Colonic mucosa (tissue), 4 donors: Measurements from ENCODE around the gene ZNF768. TPM values are rescaled to one million over a fixed set of nuclear protein-coding genes. Genes with fewer than 3 reads are reported as not detected.

Experiments used
- DNase-seq: peaks from one replicate; pipeline ENCODE4 v3.0.0-alpha.2; 2020
- H3K27ac ChIP-seq: fragments of 200-600 bp; one replicate; pipeline ENCODE4 v1.8.0; 2021
- H3K27me3 ChIP-seq: fragments of 200-600 bp; one replicate; pipeline ENCODE4 v1.8.0; 2021
- H3K36me3 ChIP-seq: fragments of 200-600 bp; one replicate; pipeline ENCODE4 v1.8.0; 2021
- H3K4me1 ChIP-seq: fragments of 200-600 bp; one replicate; pipeline ENCODE4 v1.8.0; 2021; ENCODE audit warnings: mild to moderate bottlenecking
- H3K4me3 ChIP-seq: fragments of 200-600 bp; one replicate; pipeline ENCODE4 v1.8.0; 2021
- H3K9ac ChIP-seq, 2 donors: one replicate each; pipeline ENCODE4 v1.7.0; 2013; ENCODE audit warnings: control low read depth in 2 of 2, low read depth in 2 of 2, low read length in 2 of 2
- H3K9me3 ChIP-seq: fragments of 200-600 bp; one replicate; pipeline ENCODE4 v1.8.0; 2021
- intact Hi-C: fragments of 100-400 bp; cut with DNase I; formaldehyde crosslinking; loops from one replicate; pipeline ENCODE4 v1.14.1; 2022
- total RNA-seq, 2 donors: library from RNA; stranded (reverse); fragmentation: NEBNext Ultra II Directional in 1 of 2; extraction: Animal tissue kit (Norgen Biotek cat#: 25700) in 1 of 2; gene quantifications; one replicate each; pipeline ENCODE4 v1.2.1, GENCODE V29; 2021
- TF ChIP-seq, protein P1 (sequence below): fragments of 200-600 bp; IDR thresholded peaks from one replicate; pipeline ENCODE4 v1.8.0; 2022; ENCODE audit warnings: antibody characterized with exemption, mild to moderate bottlenecking
- donor health status: healthy.
- donor health status: DM: no; HTN: no; CAD: no.
- donor health status: DM: no; HTN: no; CAD: no.

Gene ZNF768
- total RNA-seq, 2 donors from 2014 or later, result 58.6 to 63.2 TPM

DNA sequence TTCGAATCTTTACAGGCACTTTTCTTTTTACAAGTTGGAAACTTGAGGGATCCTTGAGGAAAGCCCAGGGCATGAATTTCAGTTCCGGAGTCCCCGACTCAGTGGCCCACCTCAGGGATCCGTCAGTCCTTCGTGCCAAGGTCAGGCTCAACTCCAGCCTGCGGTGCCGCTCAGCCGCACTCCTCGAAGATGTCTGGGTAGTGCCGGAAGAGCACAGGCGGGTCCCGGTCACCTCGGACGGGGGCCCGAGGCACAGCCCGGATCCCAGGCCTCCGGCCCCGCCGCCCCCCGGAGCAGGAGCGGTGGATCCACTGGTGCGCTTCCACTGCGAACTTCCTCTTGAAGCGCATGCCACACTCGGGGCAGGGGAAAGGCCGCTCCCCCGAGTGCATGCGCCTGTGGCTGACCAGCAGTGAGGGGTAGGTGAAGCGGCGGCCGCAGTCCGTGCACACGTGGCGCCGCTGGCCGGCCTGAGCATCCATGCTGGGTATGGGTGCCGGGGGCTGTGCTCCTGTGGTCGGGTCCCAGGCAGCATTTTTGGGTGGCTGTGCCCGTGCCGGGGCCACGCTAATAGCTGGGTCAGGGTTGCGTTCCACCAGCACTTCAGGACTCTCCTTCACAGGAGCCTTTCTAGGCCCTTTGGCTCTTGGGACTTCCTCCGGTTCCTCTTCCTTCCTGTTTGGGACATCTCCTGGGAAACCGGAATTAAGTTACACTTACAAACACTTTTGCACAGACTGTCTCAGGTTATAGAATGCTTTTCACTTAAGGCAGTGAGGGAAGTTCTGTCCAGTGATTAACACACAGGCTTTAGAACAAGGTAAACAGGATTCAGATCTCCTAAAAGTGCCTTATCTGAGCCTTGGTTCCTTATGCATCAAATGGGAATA is 43.6 kb upstream of the ZNF768 start:
- intact Hi-C loops, result no loop called here
- peak overlapping the region; percentile 99 for H3K27ac ChIP-seq

DNA sequence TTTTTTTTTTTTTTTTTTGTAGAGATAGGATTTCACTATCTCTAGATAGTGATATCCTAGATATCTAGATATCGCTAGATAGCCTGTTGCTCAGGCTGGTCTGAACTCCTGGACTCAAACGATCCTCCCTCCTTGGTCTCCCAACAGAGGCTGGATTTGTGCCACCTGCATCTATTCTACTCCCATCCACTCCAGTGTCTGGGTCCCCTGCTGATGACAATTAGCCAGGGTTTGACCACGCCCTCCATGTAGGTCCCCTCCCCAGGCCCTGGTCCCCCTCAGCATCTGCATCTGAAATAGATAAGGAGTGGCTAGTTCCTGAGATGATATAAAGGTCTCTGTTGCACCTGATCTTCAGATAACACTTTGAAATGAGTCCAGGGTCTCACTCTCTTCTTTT is 42.9 kb upstream of the ZNF768 start:
- Histone ChIP-seq H3K4me1 (peaks cover 5% of the 10 kb centered on the region), H3K36me3 (no peaks in the 10 kb centered on the region), H3K4me3 (no peak overlapping the region), H3K9ac (no peak overlapping the region), H3K9me3 (no peaks in the 10 kb centered on the region), H3K27me3 (no peaks in the 10 kb centered on the region), H3K27ac (no peak overlapping the region)
- intact Hi-C loops, result no loop called here
- TF ChIP-seq, protein P1, sequence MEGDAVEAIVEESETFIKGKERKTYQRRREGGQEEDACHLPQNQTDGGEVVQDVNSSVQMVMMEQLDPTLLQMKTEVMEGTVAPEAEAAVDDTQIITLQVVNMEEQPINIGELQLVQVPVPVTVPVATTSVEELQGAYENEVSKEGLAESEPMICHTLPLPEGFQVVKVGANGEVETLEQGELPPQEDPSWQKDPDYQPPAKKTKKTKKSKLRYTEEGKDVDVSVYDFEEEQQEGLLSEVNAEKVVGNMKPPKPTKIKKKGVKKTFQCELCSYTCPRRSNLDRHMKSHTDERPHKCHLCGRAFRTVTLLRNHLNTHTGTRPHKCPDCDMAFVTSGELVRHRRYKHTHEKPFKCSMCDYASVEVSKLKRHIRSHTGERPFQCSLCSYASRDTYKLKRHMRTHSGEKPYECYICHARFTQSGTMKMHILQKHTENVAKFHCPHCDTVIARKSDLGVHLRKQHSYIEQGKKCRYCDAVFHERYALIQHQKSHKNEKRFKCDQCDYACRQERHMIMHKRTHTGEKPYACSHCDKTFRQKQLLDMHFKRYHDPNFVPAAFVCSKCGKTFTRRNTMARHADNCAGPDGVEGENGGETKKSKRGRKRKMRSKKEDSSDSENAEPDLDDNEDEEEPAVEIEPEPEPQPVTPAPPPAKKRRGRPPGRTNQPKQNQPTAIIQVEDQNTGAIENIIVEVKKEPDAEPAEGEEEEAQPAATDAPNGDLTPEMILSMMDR, result no peak
- no peak for DNase-seq

More for the DNA sequence above, 43.6 kb upstream of the ZNF768 start:
- TF ChIP-seq, protein P1, result no peak
- no peaks in the 10 kb centered on the region for H3K36me3 ChIP-seq
- no peak for DNase-seq
- H3K4me3 ChIP-seq, result no peak overlapping the region
- no peak overlapping the region for H3K9ac ChIP-seq
- no peaks in the 10 kb centered on the region for H3K27me3 ChIP-seq
- no peaks in the 10 kb centered on the region for H3K9me3 ChIP-seq
- H3K4me1 ChIP-seq, result peaks cover 5% of the 10 kb centered on the region

DNA sequence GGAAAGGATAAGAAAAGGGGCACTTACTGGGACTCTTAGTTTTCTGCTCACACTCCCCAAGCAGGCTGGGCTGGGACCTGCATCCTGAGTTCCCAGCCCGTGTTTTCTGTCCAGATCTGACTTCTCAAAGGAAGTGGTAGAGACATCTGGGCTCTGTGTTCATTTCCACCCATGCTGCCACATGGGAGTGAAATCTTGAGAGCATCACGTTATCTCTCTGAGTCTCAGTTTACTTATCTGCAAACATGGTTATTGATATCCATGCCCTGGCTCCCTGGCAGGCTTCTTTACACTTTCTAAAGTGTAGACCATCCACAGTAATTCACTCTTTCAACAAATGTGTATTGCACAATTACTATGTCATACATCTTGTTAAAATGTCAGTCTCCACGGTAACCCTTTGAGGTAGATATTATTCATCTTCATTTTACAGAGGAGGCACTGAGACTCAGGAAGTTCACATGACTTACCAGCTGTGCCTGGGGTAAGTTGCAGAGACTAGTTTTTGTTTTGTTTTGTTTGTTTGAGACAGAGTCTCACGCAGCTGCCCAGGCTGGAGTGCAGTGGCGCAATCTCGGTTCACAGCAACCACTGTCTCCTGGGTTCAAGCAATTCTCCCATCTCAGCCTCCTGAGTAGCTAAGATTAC is 41.7 kb upstream of the ZNF768 start:
- Histone ChIP-seq H3K9ac (no peak overlapping the region), H3K36me3 (no peaks in the 10 kb centered on the region), H3K27me3 (no peaks in the 10 kb centered on the region), H3K27ac (peak overlapping the region; percentile 25), H3K9me3 (no peaks in the 10 kb centered on the region), H3K4me1 (peaks cover 5% of the 10 kb centered on the region), H3K4me3 (no peak overlapping the region)
- no peak for DNase-seq
- intact Hi-C loops, result no loop called here
- TF ChIP-seq, protein P1, result no peak

DNA sequence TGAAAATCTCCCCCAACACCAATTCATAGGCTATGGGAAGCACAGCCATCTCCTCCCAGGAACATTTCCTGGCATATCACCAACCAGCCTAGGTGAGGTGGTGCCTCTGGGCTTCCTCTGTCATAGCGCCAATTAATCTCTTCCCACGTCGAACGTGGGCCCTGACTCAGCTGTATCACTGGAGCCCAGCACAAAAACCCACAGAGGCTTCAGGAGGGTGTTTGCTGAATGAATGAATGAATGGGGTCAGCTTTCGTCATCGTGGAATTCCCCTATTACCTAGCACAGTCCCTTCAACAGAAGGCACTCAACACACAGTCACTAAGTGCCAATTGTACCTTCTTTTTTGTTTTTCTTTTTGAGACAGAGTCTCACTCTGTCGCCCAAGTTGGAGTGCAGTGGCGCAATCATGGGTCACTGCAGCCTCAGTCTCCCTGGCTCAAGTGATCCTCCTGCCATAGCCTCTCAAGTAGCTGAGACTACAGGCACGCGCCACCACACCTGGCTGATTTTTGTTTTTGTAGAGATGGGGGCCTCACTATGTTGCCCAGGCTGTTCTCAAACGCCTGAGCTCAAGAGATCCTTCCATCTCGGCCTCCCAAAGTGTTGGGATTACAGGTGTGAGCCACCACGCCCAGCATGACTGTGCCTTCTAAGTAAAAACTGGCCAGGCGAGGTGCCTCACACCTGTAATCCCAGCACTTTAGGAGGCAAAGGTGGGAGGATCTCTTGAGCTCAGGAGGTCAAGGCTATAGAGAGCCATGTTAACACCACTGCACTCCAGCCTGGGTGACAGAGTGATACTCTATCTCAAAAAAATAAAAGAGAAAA is 41.0 kb upstream of the ZNF768 start:
- TF ChIP-seq, protein P1, result no peak
- DNase-seq, result no peak
- Histone ChIP-seq H3K9ac (peak overlapping the region in 1 of 2 donors; percentile 12), H3K9me3 (no peaks in the 10 kb centered on the region), H3K36me3 (no peaks in the 10 kb centered on the region), H3K4me1 (peaks cover 2% of the 10 kb centered on the region), H3K27ac (peak overlapping the region; percentile 25), H3K4me3 (no peak overlapping the region), H3K27me3 (no peaks in the 10 kb centered on the region)
- intact Hi-C loops, result no loop called here

DNA sequence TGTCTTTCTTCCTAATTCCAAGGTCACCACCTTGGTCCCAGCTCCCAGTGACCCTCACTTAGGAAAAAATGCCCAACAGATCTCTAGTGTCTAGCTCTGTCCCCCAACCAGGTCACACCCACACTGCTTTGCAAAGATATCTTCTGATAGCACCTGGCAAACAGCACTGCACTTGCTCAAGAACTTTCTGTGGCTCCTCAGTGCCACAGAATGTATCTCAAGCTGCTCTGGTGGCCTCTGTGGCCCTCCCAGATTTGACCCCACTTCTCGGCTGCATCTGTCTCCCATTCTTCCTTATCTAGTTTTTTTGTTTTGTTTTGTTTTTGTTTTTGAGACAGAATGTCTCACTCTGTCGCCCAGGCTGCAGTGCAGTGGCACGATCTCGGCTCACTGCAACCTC is 40.2 kb upstream of the ZNF768 start:
- no peaks in the 10 kb centered on the region for H3K9me3 ChIP-seq
- H3K36me3 ChIP-seq, result no peaks in the 10 kb centered on the region
- H3K9ac ChIP-seq, result no peak overlapping the region
- no peaks in the 10 kb centered on the region for H3K27me3 ChIP-seq
- TF ChIP-seq, protein P1, result no peak
- no peak overlapping the region for H3K4me3 ChIP-seq
- H3K27ac ChIP-seq, result no peak overlapping the region
- DNase-seq, result no peak
- intact Hi-C loops, result no loop called here
- H3K4me1 ChIP-seq, result no peaks in the 10 kb centered on the region
